A549 (cell line): ENCODE measurements around the gene RFXAP.

Experiments used
- CBX8 ChIP-seq: fragments of 200-600 bp; sonication (generic); IDR thresholded peaks from 2 replicates; pipeline ENCODE4 v1.6.1; 2016
- CEBPB ChIP-seq, 2 experiments: fragments of >200 bp in 1 of 2; sonication (Bioruptor Twin) in 1 of 2; formaldehyde crosslinking in 1 of 2; IDR thresholded peaks; 2 replicates each; pipeline ENCODE4 v1.6.1; 2012 to 2016
- POLR2A ChIP-seq: IDR thresholded peaks from 2 replicates; pipeline ENCODE4 v1.6.1; 2012; ENCODE audit warnings: mild to moderate bottlenecking, low read length
- RFX5 ChIP-seq: fragments of 450-650 bp; IDR thresholded peaks from 2 replicates; pipeline ENCODE4 v1.7.1; 2014; ENCODE audit warnings: antibody characterized with exemption, mild to moderate bottlenecking, moderate library complexity
- SMC3 ChIP-seq: fragments of >200 bp; sonication (Bioruptor Twin); formaldehyde crosslinking; IDR thresholded peaks from 3 replicates; pipeline ENCODE4 v1.6.1; 2018; ENCODE audit warnings: inconsistent platforms
- ZNF302 ChIP-seq: fragments of 250-450 bp; sonication (Bioruptor Pico); IDR thresholded peaks from 2 replicates; pipeline ENCODE4 v1.9.0; 2021; ENCODE audit warnings: inconsistent platforms, mild to moderate bottlenecking, moderate library complexity
- TF ChIP-seq, protein P1 (sequence below): fragments of >200 bp; sonication (Bioruptor Twin); formaldehyde crosslinking; IDR thresholded peaks from 3 replicates; pipeline ENCODE4 v1.5.1; 2016

DNA sequence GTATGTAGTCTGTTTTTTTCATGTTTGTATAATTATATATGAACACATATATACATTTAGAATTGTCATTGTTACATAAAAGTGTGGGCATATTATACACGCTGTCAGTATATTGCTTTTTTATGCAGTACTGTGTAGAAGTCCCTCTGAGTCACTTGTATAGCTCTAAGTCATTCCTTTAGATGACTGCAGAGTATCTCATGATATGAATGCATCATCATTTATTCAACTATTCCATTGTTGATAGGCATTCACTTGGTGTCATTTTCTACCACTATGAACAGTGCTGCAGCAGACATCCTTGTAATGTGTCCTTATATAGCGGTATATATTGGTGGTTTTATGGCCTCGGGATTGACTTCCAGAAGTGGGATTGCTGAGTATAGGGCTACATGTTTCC lies 15.3 kb downstream of the RFXAP start:
- TF ChIP-seq, protein P1, sequence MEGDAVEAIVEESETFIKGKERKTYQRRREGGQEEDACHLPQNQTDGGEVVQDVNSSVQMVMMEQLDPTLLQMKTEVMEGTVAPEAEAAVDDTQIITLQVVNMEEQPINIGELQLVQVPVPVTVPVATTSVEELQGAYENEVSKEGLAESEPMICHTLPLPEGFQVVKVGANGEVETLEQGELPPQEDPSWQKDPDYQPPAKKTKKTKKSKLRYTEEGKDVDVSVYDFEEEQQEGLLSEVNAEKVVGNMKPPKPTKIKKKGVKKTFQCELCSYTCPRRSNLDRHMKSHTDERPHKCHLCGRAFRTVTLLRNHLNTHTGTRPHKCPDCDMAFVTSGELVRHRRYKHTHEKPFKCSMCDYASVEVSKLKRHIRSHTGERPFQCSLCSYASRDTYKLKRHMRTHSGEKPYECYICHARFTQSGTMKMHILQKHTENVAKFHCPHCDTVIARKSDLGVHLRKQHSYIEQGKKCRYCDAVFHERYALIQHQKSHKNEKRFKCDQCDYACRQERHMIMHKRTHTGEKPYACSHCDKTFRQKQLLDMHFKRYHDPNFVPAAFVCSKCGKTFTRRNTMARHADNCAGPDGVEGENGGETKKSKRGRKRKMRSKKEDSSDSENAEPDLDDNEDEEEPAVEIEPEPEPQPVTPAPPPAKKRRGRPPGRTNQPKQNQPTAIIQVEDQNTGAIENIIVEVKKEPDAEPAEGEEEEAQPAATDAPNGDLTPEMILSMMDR: no peak
- TF ChIP-seq POLR2A (no peak), ZNF302 (CRISPR knock-in tag) (no peak), RFX5 (no peak), CBX8 (no peak), SMC3 (no peak), CEBPB (IDR thresholded peaks at IDR 0.05) (no peak)
